MM.1S (cell line): ENCODE results near the gene BRICD5.

ENCODE experiments used
- CTCF ChIP-seq: fragments of 300-600 bp; sonication (generic); IDR thresholded peaks from 2 replicates; pipeline ENCODE4 v1.5.1; 2016; ENCODE audit warnings: antibody characterized with exemption, low read length, mixed read lengths
- EZH2 ChIP-seq: fragments of 300-600 bp; sonication (generic); optimal IDR thresholded peaks from 2 replicates; pipeline ENCODE3; 2017; ENCODE audit warnings: low read depth, mild to moderate bottlenecking, antibody characterized with exemption, low read length, mixed read lengths
- EZH2phosphoT487 ChIP-seq: fragments of 300-600 bp; sonication (generic); IDR thresholded peaks from 2 replicates; pipeline ENCODE4 v1.6.1; 2018; ENCODE audit warnings: antibody characterized with exemption, low read length

GRCh38 chr16:2226918-2227317 is 16.3 kb upstream of the BRICD5 start:
- TF ChIP-seq EZH2 (no peak), CTCF (no peak), EZH2phosphoT487 (no peak)
